Suprapubic skin (tissue), 4 donors: ENCODE data around the gene AGAP9.
"Not testable (repeated sequence)": the region's sequence is repeated elsewhere in the genome, so short reads cannot be mapped to it uniquely, and the experiment has no call there.

ENCODE experiments used
- CTCF ChIP-seq, 2 donors: fragments of 200-600 bp in 1 of 2; fragments of 450-650 bp in 1 of 2; sonication (generic) in 1 of 2; IDR thresholded peaks; one replicate each; pipeline ENCODE4 v1.5.1; 2016 to 2019; ENCODE audit warnings: antibody characterized with exemption in 2 of 2, mild to moderate bottlenecking in 1 of 2, moderate library complexity in 1 of 2
- EP300 ChIP-seq: sonication (generic); formaldehyde crosslinking; IDR thresholded peaks from one replicate; pipeline ENCODE4 v1.6.1; 2017; ENCODE audit warnings: antibody characterized with exemption
- POLR2A ChIP-seq, 2 donors: fragments of 450-650 bp; IDR thresholded peaks; one replicate each; pipeline ENCODE4 v1.6.1; 2017; ENCODE audit warnings: antibody characterized with exemption in 2 of 2, mild to moderate bottlenecking in 2 of 2, moderate library complexity in 2 of 2
- POLR2AphosphoS5 ChIP-seq, 3 donors: sonication (generic); formaldehyde crosslinking; IDR thresholded peaks; one replicate each; pipeline ENCODE4 v1.6.1; 2017; ENCODE audit warnings: antibody characterized with exemption in 3 of 3

DNA sequence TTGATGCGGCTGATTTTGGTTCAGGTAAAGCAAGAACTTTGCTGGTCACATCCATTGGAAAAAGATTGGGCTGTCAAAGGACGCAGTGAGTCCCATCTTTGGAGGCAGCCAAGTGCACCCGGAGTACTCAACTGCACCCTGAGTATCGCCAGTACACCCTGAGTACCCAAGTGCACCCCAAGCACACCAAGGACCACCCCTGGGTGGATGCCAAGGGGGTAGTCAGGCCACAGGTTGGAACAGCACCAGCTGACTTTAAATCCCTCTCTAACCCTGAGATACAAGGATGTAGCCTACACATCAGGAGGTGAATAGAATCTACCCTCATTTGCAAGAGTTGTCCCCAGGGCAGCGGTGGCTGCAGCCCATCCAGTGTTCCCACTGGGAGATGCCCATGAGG lies 56.0 kb downstream of the AGAP9 start:
- TF ChIP-seq CTCF (IDR thresholded peaks at IDR 0.05); POLR2A (IDR thresholded peaks at IDR 0.05); POLR2AphosphoS5 (IDR thresholded peaks at IDR 0.05); EP300: not testable (repeated sequence)
